HepG2 (cell line): ENCODE results near the gene BCL2L11. TPM values are rescaled to one million over a fixed set of nuclear protein-coding genes. Genes with fewer than 3 reads are reported as not detected.

Experiments
- ARID2 ChIP-seq: sonication (generic); formaldehyde crosslinking; IDR thresholded peaks from 2 replicates; pipeline ENCODE4 v1.8.1; 2022; ENCODE audit warnings: mild to moderate bottlenecking, missing genetic modification reagents, borderline replicate concordance
- CERS6 ChIP-seq: sonication (generic); formaldehyde crosslinking; IDR thresholded peaks from 2 replicates; pipeline ENCODE4 v1.5.0; 2020; ENCODE audit warnings: missing genetic modification reagents
- CREBL2 ChIP-seq: sonication (generic); formaldehyde crosslinking; IDR thresholded peaks from 2 replicates; pipeline ENCODE4 v1.8.1; 2023; ENCODE audit warnings: missing genetic modification reagents, mild to moderate bottlenecking, borderline replicate concordance
- HNRNPLL ChIP-seq: fragments of 200-400 bp; formaldehyde crosslinking; IDR thresholded peaks from 2 replicates; pipeline ENCODE4 v1.6.1; 2017; ENCODE audit warnings: mild to moderate bottlenecking, low read depth, low read length; ENCODE audit not compliant: poor library complexity, severe bottlenecking
- NKX3-1 ChIP-seq: sonication (generic); formaldehyde crosslinking; IDR thresholded peaks from 2 replicates; pipeline ENCODE4 v1.5.0; 2020; ENCODE audit warnings: missing genetic modification reagents
- NONO ChIP-seq, 2 experiments: fragments of 450-650 bp in 1 of 2; sonication (generic) in 1 of 2; formaldehyde crosslinking in 1 of 2; IDR thresholded peaks in 1 of 2; conservative IDR thresholded peaks in 1 of 2; 2 replicates each; pipeline versions ENCODE4 v1.6.1 to v1.8.0; 2017 to 2022; ENCODE audit warnings: mild to moderate bottlenecking in 1 of 2, missing genetic modification reagents in 1 of 2, moderate library complexity in 1 of 2
- NR2C2 ChIP-seq: sonication (generic); formaldehyde crosslinking; IDR thresholded peaks from 2 replicates; pipeline ENCODE4 v1.4.0; 2020; ENCODE audit warnings: missing genetic modification reagents, mild to moderate bottlenecking, moderate library complexity, borderline replicate concordance
- RXRB ChIP-seq: IDR thresholded peaks from 2 replicates; pipeline ENCODE4 v1.6.1; 2016; ENCODE audit warnings: borderline replicate concordance, missing genetic modification reagents, missing compliant biosample characterization
- SNAPC2 ChIP-seq: sonication (generic); formaldehyde crosslinking; IDR thresholded peaks from 2 replicates; pipeline ENCODE4 v1.8.1; 2022; ENCODE audit warnings: mild to moderate bottlenecking, missing genetic modification reagents
- ZBTB38 ChIP-seq: sonication (generic); formaldehyde crosslinking; IDR thresholded peaks from 2 replicates; pipeline ENCODE4 v1.5.1; 2020; ENCODE audit warnings: mild to moderate bottlenecking, missing genetic modification reagents
- ZNF235 ChIP-seq: sonication (generic); formaldehyde crosslinking; IDR thresholded peaks from 2 replicates; pipeline ENCODE4 v1.8.1; 2023; ENCODE audit warnings: mild to moderate bottlenecking, missing genetic modification reagents, borderline replicate concordance
- ZNF280B ChIP-seq: sonication (generic); formaldehyde crosslinking; IDR thresholded peaks from 2 replicates; pipeline ENCODE4 v1.5.0; 2020; ENCODE audit warnings: missing genetic modification reagents, mild to moderate bottlenecking, borderline replicate concordance
- ZZZ3 ChIP-seq: sonication (generic); formaldehyde crosslinking; IDR thresholded peaks from 2 replicates; pipeline ENCODE4 v1.4.0; 2020; ENCODE audit warnings: missing genetic modification reagents, mild to moderate bottlenecking, borderline replicate concordance
- polyA plus RNA-seq, 8 experiments: library from polyadenylated mRNA; depleted of rRNA in 3 of 8; stranded (reverse) in 7 of 8; unstranded in 1 of 8; fragments of >200 nt; fragmentation: Illumina TruSeq in 4 of 8; extraction: Trizol in 4 of 8; gene quantifications; 2 replicates each; pipeline versions ENCODE4 v1.2.1 to v1.2.3, GENCODE V29; 2011 to 2016; ENCODE audit warnings: low read depth in 4 of 8, missing spikeins in 1 of 8, mixed read lengths in 1 of 8; ENCODE audit not compliant: insufficient read depth in 1 of 8
- total RNA-seq, 5 experiments: library from RNA; depleted of rRNA; stranded (reverse); fragments of >200 nt; fragmentation: Illumina TruSeq; extraction: Trizol; gene quantifications; 2 replicates each; pipeline ENCODE4 v1.2.3, GENCODE V29; 2016; ENCODE audit warnings: low read depth in 1 of 5
- TF ChIP-seq, protein P1 (sequence below): sonication (generic); formaldehyde crosslinking; IDR thresholded peaks from 2 replicates; pipeline ENCODE4 v1.4.0; 2020; ENCODE audit warnings: missing genetic modification reagents

Gene BCL2L11
- total and polyA plus RNA-seq, 2 of the 13 experiments (the other 11 are each of a cell fraction or from before 2014, with no cell fraction given): 6.1 to 9.7 TPM

DNA sequence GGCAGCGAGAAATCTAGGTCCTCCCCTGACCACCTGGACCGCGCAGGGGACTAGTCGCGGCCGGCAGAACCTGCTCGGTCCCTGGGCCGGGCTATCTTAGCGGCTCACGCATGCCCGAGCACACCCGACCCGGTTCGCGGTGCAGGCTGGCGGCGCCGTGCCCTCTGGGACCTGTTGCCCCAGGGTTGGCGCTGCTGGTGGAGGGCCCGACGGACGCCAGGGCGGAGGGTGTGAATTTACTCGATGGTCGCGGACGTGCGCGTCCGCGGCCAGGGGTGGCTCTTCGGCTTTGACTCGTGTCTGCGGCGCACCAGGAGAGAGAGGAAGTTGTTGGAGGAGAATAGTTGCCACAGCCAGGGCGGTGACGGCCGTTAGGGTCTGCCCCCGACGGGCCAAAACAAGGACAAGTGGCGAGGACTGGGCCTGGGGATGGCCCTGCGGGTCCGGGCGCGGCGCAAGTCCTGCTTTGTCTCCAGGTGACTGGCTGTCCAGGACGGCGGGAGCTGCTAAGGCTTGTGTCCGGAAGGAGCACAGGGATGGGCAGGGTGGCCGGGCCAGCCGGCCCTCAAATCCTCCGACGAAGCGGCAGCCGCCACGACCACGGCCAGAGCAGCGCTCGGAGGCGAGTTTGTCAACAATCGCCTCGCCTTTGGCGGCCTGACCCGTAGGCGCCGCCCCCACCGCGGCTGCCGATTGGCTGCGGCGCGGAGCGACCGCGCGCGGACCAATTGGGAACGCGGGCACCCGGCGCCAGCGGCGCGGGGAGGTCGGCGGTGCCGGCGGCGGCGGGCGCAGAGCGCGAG lies 1.3 kb downstream of the BCL2L11 start (continued):
- TF ChIP-seq ZNF280B (CRISPR knock-in tag) (no peak), RXRB (CRISPR knock-in tag) (peak; percentile 45; the same call in 1 of the 2 replicates), NR2C2 (CRISPR knock-in tag) (peak; percentile 87), CREBL2 (CRISPR knock-in tag) (peak; percentile 30; the same call in 1 of the 2 replicates), ZBTB38 (CRISPR knock-in tag) (peak; percentile 60; the same call in 1 of the 2 replicates), CERS6 (peak; percentile 56; the same call in 1 of the 2 replicates), NONO (IDR thresholded peaks at IDR 0.05) (no peak), NONO (CRISPR knock-in tag; conservative IDR thresholded peaks at IDR 0.05) (no peak; the same call in 1 of the 2 replicates), ZZZ3 (CRISPR knock-in tag) (0 out of 2 replicates have a peak, but pooled peaks have one; percentile 52), NKX3-1 (CRISPR knock-in tag) (0 out of 2 replicates have a peak, but pooled peaks have one; percentile 9), SNAPC2 (no peak), ZNF235 (CRISPR knock-in tag) (peak; percentile 87; the same call in 1 of the 2 replicates), ARID2 (CRISPR knock-in tag) (no peak), HNRNPLL (peak; percentile 95)
- TF ChIP-seq, protein P1, sequence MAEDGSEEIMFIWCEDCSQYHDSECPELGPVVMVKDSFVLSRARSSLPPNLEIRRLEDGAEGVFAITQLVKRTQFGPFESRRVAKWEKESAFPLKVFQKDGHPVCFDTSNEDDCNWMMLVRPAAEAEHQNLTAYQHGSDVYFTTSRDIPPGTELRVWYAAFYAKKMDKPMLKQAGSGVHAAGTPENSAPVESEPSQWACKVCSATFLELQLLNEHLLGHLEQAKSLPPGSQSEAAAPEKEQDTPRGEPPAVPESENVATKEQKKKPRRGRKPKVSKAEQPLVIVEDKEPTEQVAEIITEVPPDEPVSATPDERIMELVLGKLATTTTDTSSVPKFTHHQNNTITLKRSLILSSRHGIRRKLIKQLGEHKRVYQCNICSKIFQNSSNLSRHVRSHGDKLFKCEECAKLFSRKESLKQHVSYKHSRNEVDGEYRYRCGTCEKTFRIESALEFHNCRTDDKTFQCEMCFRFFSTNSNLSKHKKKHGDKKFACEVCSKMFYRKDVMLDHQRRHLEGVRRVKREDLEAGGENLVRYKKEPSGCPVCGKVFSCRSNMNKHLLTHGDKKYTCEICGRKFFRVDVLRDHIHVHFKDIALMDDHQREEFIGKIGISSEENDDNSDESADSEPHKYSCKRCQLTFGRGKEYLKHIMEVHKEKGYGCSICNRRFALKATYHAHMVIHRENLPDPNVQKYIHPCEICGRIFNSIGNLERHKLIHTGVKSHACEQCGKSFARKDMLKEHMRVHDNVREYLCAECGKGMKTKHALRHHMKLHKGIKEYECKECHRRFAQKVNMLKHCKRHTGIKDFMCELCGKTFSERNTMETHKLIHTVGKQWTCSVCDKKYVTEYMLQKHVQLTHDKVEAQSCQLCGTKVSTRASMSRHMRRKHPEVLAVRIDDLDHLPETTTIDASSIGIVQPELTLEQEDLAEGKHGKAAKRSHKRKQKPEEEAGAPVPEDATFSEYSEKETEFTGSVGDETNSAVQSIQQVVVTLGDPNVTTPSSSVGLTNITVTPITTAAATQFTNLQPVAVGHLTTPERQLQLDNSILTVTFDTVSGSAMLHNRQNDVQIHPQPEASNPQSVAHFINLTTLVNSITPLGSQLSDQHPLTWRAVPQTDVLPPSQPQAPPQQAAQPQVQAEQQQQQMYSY (CRISPR knock-in tag): 0 out of 2 replicates have a peak, but pooled peaks have one; percentile 29
